Body of pancreas (tissue), 4 donors: ENCODE results near the gene DPH1.

Experiments
- CTCF ChIP-seq, 7 experiments: fragments of 450-650 bp in 4 of 7; fragments of 200-600 bp in 3 of 7; sonication (generic) in 3 of 7; IDR thresholded peaks; one replicate each; pipeline ENCODE4 v1.5.1; 2016 to 2019; ENCODE audit warnings: antibody characterized with exemption in 7 of 7
- POLR2A ChIP-seq, 3 donors: fragments of 450-650 bp; IDR thresholded peaks; one replicate each; pipeline ENCODE4 v1.6.1; 2016; ENCODE audit warnings: antibody characterized with exemption in 3 of 3, mild to moderate bottlenecking in 2 of 3

- no peak for TF ChIP-seq CTCF (IDR thresholded peaks at IDR 0.05)
- TF ChIP-seq POLR2A (IDR thresholded peaks at IDR 0.05) = no peak
These were observed 40.8 kb upstream of the DPH1 start for GRCh38 chr17:1989135-1989534.
